IMR-90 (cell line): ENCODE measurements around the gene FRY. TPM values are rescaled to one million over a fixed set of nuclear protein-coding genes. Genes with fewer than 3 reads are reported as not detected.
A peak's percentile ranks its signal among the peaks of the same experiment; 100 is the strongest.

ENCODE experiments used
- ATAC-seq: fragments of 200-7000 bp; cut with Tn5 transposase; 2 replicates; pipeline ENCODE4 v1.9.1; 2020; ENCODE audit warnings: low read depth, mild to moderate bottlenecking, moderate library complexity
- BruUV-seq: library from RNA; stranded (reverse); fragments of 400-500 nt; replicated peaks from 2 replicates; lab custom pipeline; 2021; lab: Mats Ljungman, UMichigan
- CTCF ChIA-PET: fragments of 300-600 bp; formaldehyde crosslinking; extraction: SDS; loops from one replicate; lab custom pipeline; 2021; ENCODE audit warnings: antibody characterized with exemption; lab: Yijun Ruan, JAX
- POLR2A ChIA-PET: fragments of 300-600 bp; sonication (Branson Sonifier 250); formaldehyde crosslinking; loops from one replicate; lab custom pipeline; 2022; ENCODE audit warnings: antibody characterized with exemption; ENCODE audit not compliant: unreplicated experiment; lab: Charles Lee
- DNase-seq: peaks from one replicate; pipeline ENCODE4 v3.0.0; 2013
- H2AFZ ChIP-seq: replicated peaks from 2 replicates; pipeline ENCODE3; 2013; ENCODE audit warnings: low read length, mild to moderate bottlenecking; ENCODE audit not compliant: poor library complexity
- H2AK5ac ChIP-seq: 2 replicates; pipeline ENCODE4 v1.6.1; 2013; ENCODE audit warnings: low read depth, low read length, inconsistent platforms
- H2AK9ac ChIP-seq: replicated peaks from 2 replicates; pipeline ENCODE3; 2013; ENCODE audit warnings: mild to moderate bottlenecking, low read depth, low read length, moderate library complexity; ENCODE audit not compliant: poor library complexity
- H2BK120ac ChIP-seq: 2 replicates; pipeline ENCODE4 v1.6.1; 2013; ENCODE audit warnings: low read depth, low read length, inconsistent platforms
- H2BK15ac ChIP-seq: 3 replicates; pipeline ENCODE4 v1.6.1; 2013; ENCODE audit warnings: low read depth, low read length, inconsistent platforms
- H2BK20ac ChIP-seq: 2 replicates; pipeline ENCODE4 v1.6.1; 2013; ENCODE audit warnings: low read depth, mild to moderate bottlenecking, inconsistent platforms, low read length, moderate library complexity
- H2BK5ac ChIP-seq: 2 replicates; pipeline ENCODE4 v1.6.1; 2013; ENCODE audit warnings: mild to moderate bottlenecking, low read depth, low read length, inconsistent platforms; ENCODE audit not compliant: poor library complexity, severe bottlenecking
- H3K14ac ChIP-seq: replicated peaks from 2 replicates; pipeline ENCODE4 v1.6.1; 2013; ENCODE audit warnings: low read depth, low read length, inconsistent platforms
- H3K18ac ChIP-seq: 2 replicates; pipeline ENCODE4 v1.6.1; 2013; ENCODE audit warnings: low read depth, low read length, control low read depth
- H3K23ac ChIP-seq: 2 replicates; pipeline ENCODE4 v1.6.1; 2013; ENCODE audit warnings: low read depth, low read length, inconsistent platforms
- H3K27ac ChIP-seq: 2 replicates; pipeline ENCODE4 v1.5.1; 2013; ENCODE audit warnings: mild to moderate bottlenecking, control low read depth, low read length; ENCODE audit not compliant: insufficient read depth
- H3K27me3 ChIP-seq: 2 replicates; pipeline ENCODE4 v1.6.1; 2013; ENCODE audit warnings: low read length; ENCODE audit not compliant: control insufficient read depth, insufficient read depth
- H3K36me3 ChIP-seq: 2 replicates; pipeline ENCODE4 v1.6.1; 2013; ENCODE audit warnings: low read length, mixed read lengths; ENCODE audit not compliant: control insufficient read depth, insufficient read depth
- H3K4ac ChIP-seq: 2 replicates; pipeline ENCODE4 v1.6.1; 2013; ENCODE audit warnings: low read depth, low read length, inconsistent platforms
- H3K4me1 ChIP-seq: 2 replicates; pipeline ENCODE4 v1.6.1; 2013; ENCODE audit warnings: low read length, mixed read lengths; ENCODE audit not compliant: control insufficient read depth, insufficient read depth
- H3K4me2 ChIP-seq: 2 replicates; pipeline ENCODE4 v1.6.1; 2013; ENCODE audit warnings: low read depth, mild to moderate bottlenecking, control low read depth, low read length, moderate library complexity
- H3K4me3 ChIP-seq: 2 replicates; pipeline ENCODE4 v1.5.1; 2013; ENCODE audit warnings: low read depth, mild to moderate bottlenecking, control low read depth, low read length, moderate library complexity; ENCODE audit not compliant: insufficient read depth
- H3K56ac ChIP-seq: 2 replicates; pipeline ENCODE4 v1.6.1; 2013; ENCODE audit warnings: low read length, inconsistent platforms; ENCODE audit not compliant: insufficient read depth; ENCODE audit errors: extremely low read depth
- H3K79me1 ChIP-seq, 2 experiments: 2 replicates each; pipeline ENCODE4 v1.6.1; 2013; ENCODE audit warnings: low read length in 2 of 2, inconsistent platforms in 1 of 2, low read depth in 1 of 2
- H3K9ac ChIP-seq: 2 replicates; pipeline ENCODE4 v1.6.1; 2013; ENCODE audit warnings: low read depth, low read length, control low read depth
- H3K9me1 ChIP-seq: 2 replicates; pipeline ENCODE4 v1.6.1; 2013; ENCODE audit warnings: low read length, inconsistent platforms; ENCODE audit not compliant: insufficient read depth
- H3K9me3 ChIP-seq: 2 replicates; pipeline ENCODE4 v1.6.1; 2013; ENCODE audit warnings: low read length; ENCODE audit not compliant: control insufficient read depth, insufficient read depth
- H4K20me1 ChIP-seq: 2 replicates; pipeline ENCODE4 v1.6.1; 2013; ENCODE audit warnings: low read length, inconsistent platforms; ENCODE audit not compliant: insufficient read depth
- H4K5ac ChIP-seq: 2 replicates; pipeline ENCODE4 v1.6.1; 2013; ENCODE audit warnings: mild to moderate bottlenecking, low read depth, low read length, control low read depth
- H4K8ac ChIP-seq, 2 experiments: 2 replicates each; pipeline ENCODE4 v1.6.1; 2013; ENCODE audit warnings: low read depth in 2 of 2, low read length in 2 of 2, control low read depth in 1 of 2, inconsistent platforms in 1 of 2
- H4K91ac ChIP-seq: 2 replicates; pipeline ENCODE4 v1.6.1; 2013; ENCODE audit warnings: low read depth, low read length, inconsistent platforms; ENCODE audit not compliant: insufficient read depth
- CHD1 ChIP-seq: IDR thresholded peaks from 2 replicates; pipeline ENCODE4 v1.6.1; 2012; ENCODE audit warnings: low read depth, low read length, improper control_type of control experiment
- MAZ ChIP-seq: IDR thresholded peaks from 2 replicates; pipeline ENCODE4 v1.6.1; 2012; ENCODE audit warnings: low read depth, mild to moderate bottlenecking, low read length, improper control_type of control experiment, moderate library complexity, borderline replicate concordance
- POLR2A ChIP-seq: IDR thresholded peaks from 2 replicates; pipeline ENCODE4 v1.6.1; 2012; ENCODE audit warnings: mild to moderate bottlenecking, low read depth, low read length
- RAD21 ChIP-seq: IDR thresholded peaks from 2 replicates; pipeline ENCODE4 v1.6.1; 2012; ENCODE audit warnings: low read length, improper control_type of control experiment
- RCOR1 ChIP-seq: IDR thresholded peaks from 2 replicates; pipeline ENCODE4 v1.6.1; 2012; ENCODE audit warnings: mild to moderate bottlenecking, low read length, improper control_type of control experiment; ENCODE audit not compliant: insufficient replicate concordance
- SMC3 ChIP-seq: fragments of 150-350 bp; IDR thresholded peaks from 2 replicates; pipeline ENCODE4 v1.6.1; 2016; ENCODE audit warnings: low read depth, mild to moderate bottlenecking, antibody characterized with exemption, low read length, moderate library complexity
- WGBS, 2 experiments: methylation state at CpG; one replicate each; pipeline versions ENCODE4 v1.1.5 to v1.1.7; 2013; ENCODE audit warnings: missing lambda C conversion rate in 2 of 2; ENCODE audit not compliant: insufficient read length in 1 of 2; ENCODE audit errors: extremely low coverage in 2 of 2; 5-methylcytosine and 5-hydroxymethylcytosine counted together
- dilution Hi-C: fragments of 300-500 bp; cut with HindIII; formaldehyde crosslinking; loops from one replicate; pipeline ENCODE4 v1.14.3; 2018; ENCODE audit warnings: low sequenced_read_pairs; ENCODE audit not compliant: unreplicated experiment
- in situ Hi-C: fragments of 300-500 bp; cut with MboI; formaldehyde crosslinking; loops from 3 replicates; pipeline ENCODE4 v1.14.3; 2019; ENCODE audit warnings: low sequenced_read_pairs, inconsistent platforms, mixed read lengths
- intact Hi-C: fragments of 100-400 bp; cut with micrococcal nuclease; formaldehyde crosslinking; loops from 2 replicates; pipeline ENCODE4 v1.10.0; 2022
- polyA plus RNA-seq, 3 experiments: library from polyadenylated mRNA; depleted of rRNA; stranded (reverse); fragments of >200 nt; gene quantifications; 2 replicates each; pipeline ENCODE4 v1.2.3, GENCODE V29; 2012; ENCODE audit warnings: low replicate concordance in 1 of 3
- total RNA-seq: library from RNA; depleted of rRNA; stranded (reverse); fragments of >200 nt; gene quantifications from 2 replicates; pipeline ENCODE4 v1.2.3, GENCODE V29; 2012
- TF ChIP-seq, protein P1 (sequence below): conservative IDR thresholded peaks from 2 replicates; pipeline ENCODE4 v1.5.1; 2012; ENCODE audit warnings: mild to moderate bottlenecking, low read depth, low read length, improper control_type of control experiment

FRY gene
- total and polyA plus RNA-seq, 2 of the 4 experiments (the other 2 are of a cell fraction), result 3.0 to 4.8 TPM

- no TSS peak for BruUV-seq
- peak overlapping the region in 1 of 2 experiments; percentile 81; a peak in 1 of 4 replicates for H4K8ac ChIP-seq
These were observed 278.6 kb downstream of the FRY start for GRCh38 chr13:32310134-32310706.

More at GRCh38 chr13:32310134-32310706, 278.6 kb downstream of the FRY start:
- ChIA-PET CTCF (no interaction called here), POLR2A (no interaction called here)
- intact Hi-C loops, result loop anchor here (1.0 to 5.0 kb wide), 5 partner anchors 48 to 400 kb away; partner anchors contain the start of gene FRY
- in situ Hi-C loops, result loop anchor here (5.0 kb wide), 2 partner anchors 288 to 398 kb away; no protein-coding TSS in a partner anchor
- H3K4me2 ChIP-seq, result peak overlapping the region; percentile 69
- 0 out of 2 replicates have a peak, but pooled peaks cover 2% of the 10 kb centered on the region for H3K9me1 ChIP-seq
- peak overlapping the region; percentile 64; the same call in 1 of the 2 replicates for H3K18ac ChIP-seq
- H3K14ac ChIP-seq, result 0 out of 2 replicates have a peak overlapping the region, but pooled peaks have one; percentile 34
- peaks cover 0 to 7% of the 10 kb centered on the region in 2 experiments; a peak in 1 of 4 replicates for H3K79me1 ChIP-seq
- H3K4me1 ChIP-seq, result peaks cover 8% of the 10 kb centered on the region
- H4K91ac ChIP-seq, result peak overlapping the region; percentile 16; the same call in 1 of the 2 replicates
- H3K36me3 ChIP-seq, result no peaks in the 10 kb centered on the region
- H2AK9ac ChIP-seq, result peak overlapping the region; percentile 26
- peak overlapping the region; percentile 76 for H2AFZ ChIP-seq
- H3K56ac ChIP-seq, result no peak overlapping the region; the same call in 1 of the 2 replicates
- H4K5ac ChIP-seq, result peak overlapping the region; percentile 97
- dilution Hi-C loops, result no loop called here
- H3K9me3 ChIP-seq, result no peaks in the 10 kb centered on the region
- DNase-seq (peak; percentile 72), ATAC-seq (peak; percentile 96)
- H3K9ac ChIP-seq, result 0 out of 2 replicates have a peak overlapping the region, but pooled peaks have one; percentile 28
- peak overlapping the region; percentile 80; the same call in 1 of the 3 replicates for H2BK15ac ChIP-seq
- peak overlapping the region; percentile 63; the same call in 1 of the 2 replicates for H2AK5ac ChIP-seq
- H2BK20ac ChIP-seq, result peak overlapping the region; percentile 71
- H3K4ac ChIP-seq, result peak overlapping the region; percentile 77
- TF ChIP-seq, protein P1, sequence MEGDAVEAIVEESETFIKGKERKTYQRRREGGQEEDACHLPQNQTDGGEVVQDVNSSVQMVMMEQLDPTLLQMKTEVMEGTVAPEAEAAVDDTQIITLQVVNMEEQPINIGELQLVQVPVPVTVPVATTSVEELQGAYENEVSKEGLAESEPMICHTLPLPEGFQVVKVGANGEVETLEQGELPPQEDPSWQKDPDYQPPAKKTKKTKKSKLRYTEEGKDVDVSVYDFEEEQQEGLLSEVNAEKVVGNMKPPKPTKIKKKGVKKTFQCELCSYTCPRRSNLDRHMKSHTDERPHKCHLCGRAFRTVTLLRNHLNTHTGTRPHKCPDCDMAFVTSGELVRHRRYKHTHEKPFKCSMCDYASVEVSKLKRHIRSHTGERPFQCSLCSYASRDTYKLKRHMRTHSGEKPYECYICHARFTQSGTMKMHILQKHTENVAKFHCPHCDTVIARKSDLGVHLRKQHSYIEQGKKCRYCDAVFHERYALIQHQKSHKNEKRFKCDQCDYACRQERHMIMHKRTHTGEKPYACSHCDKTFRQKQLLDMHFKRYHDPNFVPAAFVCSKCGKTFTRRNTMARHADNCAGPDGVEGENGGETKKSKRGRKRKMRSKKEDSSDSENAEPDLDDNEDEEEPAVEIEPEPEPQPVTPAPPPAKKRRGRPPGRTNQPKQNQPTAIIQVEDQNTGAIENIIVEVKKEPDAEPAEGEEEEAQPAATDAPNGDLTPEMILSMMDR, result peak; percentile 78
- TF ChIP-seq RAD21, result peak; percentile 73
- 0 out of 2 replicates have a peak, but pooled peaks have one; percentile 6 for TF ChIP-seq MAZ
- no peak for TF ChIP-seq CHD1
- TF ChIP-seq POLR2A, result no peak
- peak; percentile 87 for TF ChIP-seq SMC3
- TF ChIP-seq RCOR1, result no peak
- 41% methylated on average over 5 of the region's 12 CpGs; no CpG with 5 or more reads in 1 of the 2 experiments for WGBS, 2 experiments
- peak overlapping the region; percentile 7; the same call in 1 of the 2 replicates for H3K27ac ChIP-seq
- H2BK5ac ChIP-seq, result no peak overlapping the region
- no peaks in the 10 kb centered on the region for H3K27me3 ChIP-seq
- peak overlapping the region; percentile 73 for H2BK120ac ChIP-seq
- H4K20me1 ChIP-seq, result no peaks in the 10 kb centered on the region
- H3K23ac ChIP-seq, result no peak overlapping the region
- H3K4me3 ChIP-seq, result no peak overlapping the region
